ENCODE results near the gene OST4.

The OST4 gene

GRCh38 chr2:27094353-27094984 lies 23.0 kb upstream of the OST4 start:
- no peaks in the 10 kb centered on the region for H4K20me1 ChIP-seq (ENCODE audit: control insufficient read depth, insufficient read depth, low read depth, low read length)
- no peak overlapping the region for H3K4me2 ChIP-seq (ENCODE audit: low read length)
- no peaks in the 10 kb centered on the region for H3F3A ChIP-seq (ENCODE audit: control insufficient read depth, insufficient read depth)
- no peak for TF ChIP-seq CTCF (IDR thresholded peaks at IDR 0.05; ENCODE audit: low read depth, low read length, poor library complexity, severe bottlenecking)
- TF ChIP-seq EZH2phosphoT487 (IDR thresholded peaks at IDR 0.05; ENCODE audit: borderline replicate concordance, low read length) = no peak
- H3K36me3 ChIP-seq (ENCODE audit: control insufficient read depth, low read length) = no peaks in the 10 kb centered on the region
- H3K4me1 ChIP-seq (ENCODE audit: control insufficient read depth, low read length) = peaks cover 11% of the 10 kb centered on the region
- no peaks in the 10 kb centered on the region for H3K9me3 ChIP-seq (ENCODE audit: control insufficient read depth, insufficient read depth, low read length)
- no peak overlapping the region for H3K4me3 ChIP-seq (ENCODE audit: low read length)
- H3K27me3 ChIP-seq (ENCODE audit: control insufficient read depth, low read length) = no peaks in the 10 kb centered on the region
- no peaks in the 10 kb centered on the region for H3K79me2 ChIP-seq (ENCODE audit: control insufficient read depth, low read length)
- no peaks in the 10 kb centered on the region for H3K9me2 ChIP-seq (replicated peaks; ENCODE audit: control insufficient read depth, low read length)
- H3K27ac ChIP-seq (ENCODE audit: low read depth, low read length) = no peak overlapping the region

GRCh38 chr2:27093430-27094352 lies 22.2 kb upstream of the OST4 start:
- H3K36me3 ChIP-seq (ENCODE audit: control insufficient read depth, low read length) = no peaks in the 10 kb centered on the region
- H3K4me2 ChIP-seq (ENCODE audit: low read length) = no peak overlapping the region
- H3K4me1 ChIP-seq (ENCODE audit: control insufficient read depth, low read length) = peaks cover 11% of the 10 kb centered on the region
- no peak for TF ChIP-seq EZH2phosphoT487 (IDR thresholded peaks at IDR 0.05; ENCODE audit: borderline replicate concordance, low read length)
- no peak for TF ChIP-seq CTCF (IDR thresholded peaks at IDR 0.05; ENCODE audit: low read depth, low read length, poor library complexity, severe bottlenecking)
- H4K20me1 ChIP-seq (ENCODE audit: control insufficient read depth, insufficient read depth, low read depth, low read length) = no peaks in the 10 kb centered on the region
- no peaks in the 10 kb centered on the region for H3F3A ChIP-seq (ENCODE audit: control insufficient read depth, insufficient read depth)
- H3K79me2 ChIP-seq (ENCODE audit: control insufficient read depth, low read length) = no peaks in the 10 kb centered on the region
- H3K9me3 ChIP-seq (ENCODE audit: control insufficient read depth, insufficient read depth, low read length) = no peaks in the 10 kb centered on the region
- no peak overlapping the region for H3K27ac ChIP-seq (ENCODE audit: low read depth, low read length)
- no peaks in the 10 kb centered on the region for H3K9me2 ChIP-seq (replicated peaks; ENCODE audit: control insufficient read depth, low read length)
- no peaks in the 10 kb centered on the region for H3K27me3 ChIP-seq (ENCODE audit: control insufficient read depth, low read length)
- no peak overlapping the region for H3K4me3 ChIP-seq (ENCODE audit: low read length)

- TF ChIP-seq CTCF (IDR thresholded peaks at IDR 0.05; ENCODE audit: low read depth, low read length, poor library complexity, severe bottlenecking) (no peak), EZH2phosphoT487 (IDR thresholded peaks at IDR 0.05; ENCODE audit: borderline replicate concordance, low read length) (no peak)
- no peak overlapping the region for H3K27ac ChIP-seq (ENCODE audit: low read depth, low read length)
Measured at GRCh38 chr2:27092696-27093429, 21.4 kb upstream of the OST4 start.

More at GRCh38 chr2:27092696-27093429, 21.4 kb upstream of the OST4 start:
- Histone ChIP-seq H3K4me2 (ENCODE audit: low read length) (no peak overlapping the region), H3K4me1 (ENCODE audit: control insufficient read depth, low read length) (peaks cover 11% of the 10 kb centered on the region), H3K9me2 (replicated peaks; ENCODE audit: control insufficient read depth, low read length) (no peaks in the 10 kb centered on the region), H3K4me3 (ENCODE audit: low read length) (no peak overlapping the region), H3K79me2 (ENCODE audit: control insufficient read depth, low read length) (no peaks in the 10 kb centered on the region), H3K9me3 (ENCODE audit: control insufficient read depth, insufficient read depth, low read length) (no peaks in the 10 kb centered on the region), H3F3A (ENCODE audit: control insufficient read depth, insufficient read depth) (no peaks in the 10 kb centered on the region), H3K27me3 (ENCODE audit: control insufficient read depth, low read length) (no peaks in the 10 kb centered on the region), H3K36me3 (ENCODE audit: control insufficient read depth, low read length) (no peaks in the 10 kb centered on the region), H4K20me1 (ENCODE audit: control insufficient read depth, insufficient read depth, low read depth, low read length) (no peaks in the 10 kb centered on the region)

Measured in DOHH2 (cell line).